ENCODE data around the gene SLX9.

SLX9 gene

DNA sequence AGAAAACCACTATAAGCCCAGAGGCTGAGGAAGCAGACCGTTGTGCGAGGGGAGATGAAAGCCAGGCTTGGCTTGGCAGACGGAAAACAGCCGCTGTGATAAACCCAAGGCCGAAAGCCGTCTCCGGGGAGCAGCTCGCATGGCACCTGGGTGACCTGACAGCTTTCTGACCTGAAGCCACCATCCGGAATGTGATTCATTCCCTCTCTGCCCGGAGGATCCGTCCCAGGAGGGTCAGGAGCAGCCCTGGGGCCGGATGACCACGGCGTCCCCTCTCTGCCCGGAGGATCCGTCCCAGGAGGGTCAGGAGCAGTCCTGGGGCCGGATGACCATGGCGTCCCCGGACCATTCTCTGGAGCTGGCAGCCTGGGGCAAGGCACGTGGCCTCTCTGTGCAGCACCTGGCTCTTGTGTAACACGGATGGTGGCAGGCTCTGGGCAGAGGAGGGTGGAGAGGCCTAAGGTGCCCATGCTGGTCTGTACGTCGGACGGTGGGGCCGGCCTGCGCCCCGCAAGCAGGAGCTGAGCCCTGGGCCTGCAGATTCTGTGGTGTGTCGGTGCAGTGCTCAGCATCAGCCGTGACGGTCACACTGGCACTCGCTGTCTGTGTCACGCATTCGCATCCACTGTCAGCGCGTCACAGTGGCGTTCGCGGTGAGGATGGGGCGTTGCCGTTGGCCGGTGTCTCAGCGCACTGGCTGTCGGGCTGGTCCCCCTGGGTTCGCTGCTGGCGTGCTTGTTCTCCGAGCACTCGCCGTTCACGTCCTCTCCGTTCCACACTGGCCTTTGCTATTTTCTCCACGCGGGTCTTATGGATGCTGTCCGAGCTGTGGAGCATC lies 50.3 kb downstream of the SLX9 start:
- no peak for DNase-seq (ENCODE audit: low read depth in 2 of 2)

DNA sequence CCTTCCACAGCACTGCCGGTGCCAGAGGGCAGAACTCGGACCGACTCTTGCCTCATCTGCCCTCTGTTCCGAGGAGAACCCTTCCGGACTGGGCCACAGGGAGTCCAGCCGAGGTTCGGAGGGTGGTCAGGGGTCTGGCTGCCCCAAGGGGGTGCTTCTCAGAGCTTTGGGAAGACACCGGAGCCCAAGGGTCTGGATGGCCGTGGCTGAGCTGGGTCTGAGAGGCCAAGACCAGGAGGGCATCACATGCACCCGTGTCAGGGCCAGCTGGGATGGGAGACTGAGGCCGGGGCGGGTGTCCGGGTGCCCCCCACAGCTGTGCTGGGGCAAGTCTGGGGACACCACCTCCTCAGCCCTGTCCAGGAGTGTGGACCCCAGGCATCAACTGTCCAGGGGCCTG lies 51.1 kb downstream of the SLX9 start:
- DNase-seq (ENCODE audit: low read depth in 2 of 2), result no peak

DNA sequence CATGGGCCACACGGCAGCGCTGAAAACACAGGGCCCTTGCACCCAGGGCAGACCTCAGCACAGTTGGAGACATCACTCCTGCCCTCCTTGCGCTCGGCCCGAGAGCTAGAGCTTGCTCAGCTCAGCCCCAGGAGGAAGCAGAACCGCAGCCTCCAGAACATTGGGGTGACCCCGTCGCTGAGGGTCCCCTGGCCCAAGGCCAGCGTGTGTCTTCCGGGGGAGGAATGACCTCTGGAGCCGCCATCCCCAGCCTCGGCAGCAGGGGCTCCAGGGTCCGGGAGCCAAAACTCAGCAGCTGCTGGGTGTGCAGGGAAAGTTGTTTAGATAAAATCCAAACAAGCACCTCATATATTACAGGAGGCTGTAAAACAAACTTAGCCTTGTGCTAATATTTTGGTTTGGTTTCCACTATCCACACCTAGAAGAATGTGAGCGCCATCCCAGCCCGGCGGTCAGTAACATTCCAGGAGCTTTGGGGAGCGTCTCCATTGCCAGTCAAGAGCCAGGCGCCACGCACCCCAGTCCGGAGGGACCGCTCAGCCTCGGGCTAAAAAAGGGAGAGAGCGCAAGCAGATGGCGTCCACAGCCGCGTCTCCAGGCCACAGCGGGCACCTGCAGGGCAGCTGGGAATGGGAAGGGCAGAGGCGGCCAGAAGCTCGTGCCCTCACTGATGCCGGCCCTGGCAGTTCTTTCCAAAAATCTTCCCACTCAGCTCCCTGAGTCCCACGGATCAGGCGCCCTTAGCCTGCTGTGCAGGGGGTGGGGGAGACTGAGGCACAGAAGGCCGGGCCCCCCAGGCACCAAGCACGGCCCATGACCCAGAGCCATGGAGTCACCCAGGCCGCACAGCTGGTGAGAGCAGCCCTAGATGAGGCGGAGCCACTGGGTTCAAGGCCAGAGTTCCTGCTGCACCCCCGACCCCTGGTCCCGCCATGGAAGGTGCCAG lies 52.0 kb downstream of the SLX9 start:
- no peak for DNase-seq (ENCODE audit: low read depth in 2 of 2)

GRCh38 chr21:44992608-44993031 lies 52.8 kb downstream of the SLX9 start:
- no peak for DNase-seq (ENCODE audit: low read depth in 2 of 2)

GRCh38 chr21:44993321-44994046 lies 53.7 kb downstream of the SLX9 start:
- DNase-seq (ENCODE audit: low read depth in 2 of 2), result no peak

DNA sequence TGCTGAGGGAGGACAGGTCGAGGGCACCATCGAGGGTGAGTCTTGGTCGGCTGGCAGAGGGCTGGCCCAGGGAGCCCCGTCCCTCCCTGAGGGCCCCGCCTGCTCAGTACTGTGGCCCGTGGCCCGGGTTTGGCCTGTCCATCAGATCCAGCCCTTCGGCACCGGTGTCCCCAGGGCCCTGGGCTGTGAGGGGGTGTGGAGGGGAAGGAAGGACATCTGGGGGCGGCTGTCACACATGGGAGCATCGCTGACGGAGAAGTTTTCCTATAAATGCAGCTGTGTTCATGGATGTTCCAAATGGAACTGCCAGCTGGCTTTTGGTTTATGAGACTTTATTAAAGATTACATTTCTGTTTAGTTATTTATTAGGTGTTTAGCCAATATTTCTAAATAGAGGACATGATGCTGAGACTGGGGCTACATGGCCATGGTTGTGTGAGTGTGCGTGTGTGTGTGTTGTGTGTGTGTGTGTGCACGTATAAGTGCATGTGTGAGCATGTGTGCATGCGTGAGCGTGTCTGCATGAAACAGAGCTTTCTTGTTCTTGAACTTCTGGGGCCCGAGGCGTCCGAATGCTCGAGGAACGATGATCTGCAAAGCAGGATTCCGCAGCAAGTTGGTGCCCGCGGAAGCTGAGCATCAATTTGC lies 54.3 kb downstream of the SLX9 start:
- DNase-seq (ENCODE audit: low read depth in 2 of 2), result no peak

DNA sequence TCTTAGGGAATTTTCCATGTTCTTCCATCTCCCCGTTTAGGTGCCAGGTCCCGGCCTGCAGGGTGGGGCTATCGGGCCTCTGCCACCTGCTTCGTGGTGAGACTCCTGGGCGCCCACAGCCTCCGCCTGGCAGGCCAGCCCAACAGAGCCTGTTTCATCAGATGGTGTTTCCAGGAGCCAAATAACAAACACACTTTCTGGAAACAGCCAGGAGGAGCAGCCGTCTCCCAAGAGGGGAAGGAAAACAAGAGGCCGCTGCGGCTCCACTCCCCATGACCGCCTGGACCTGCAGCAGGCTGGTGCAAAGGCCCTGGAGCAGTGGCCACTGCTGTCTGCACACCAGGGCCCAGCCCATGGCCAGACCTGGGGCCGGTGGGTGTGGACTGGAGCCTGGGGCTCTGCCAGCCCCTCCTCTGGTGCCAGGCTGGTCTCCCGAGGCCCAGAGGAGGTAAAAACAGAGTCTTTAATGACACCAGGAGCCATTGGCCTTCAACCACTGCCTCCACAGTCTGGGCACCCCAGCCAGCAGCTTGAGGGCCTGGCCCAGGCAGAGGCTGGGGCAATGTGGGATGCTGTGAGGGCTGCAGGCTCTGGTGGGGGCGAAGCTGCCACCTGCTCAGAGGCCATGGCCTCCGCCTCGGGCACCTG lies 55.0 kb downstream of the SLX9 start:
- DNase-seq (ENCODE audit: low read depth in 2 of 2), result no peak

DNA sequence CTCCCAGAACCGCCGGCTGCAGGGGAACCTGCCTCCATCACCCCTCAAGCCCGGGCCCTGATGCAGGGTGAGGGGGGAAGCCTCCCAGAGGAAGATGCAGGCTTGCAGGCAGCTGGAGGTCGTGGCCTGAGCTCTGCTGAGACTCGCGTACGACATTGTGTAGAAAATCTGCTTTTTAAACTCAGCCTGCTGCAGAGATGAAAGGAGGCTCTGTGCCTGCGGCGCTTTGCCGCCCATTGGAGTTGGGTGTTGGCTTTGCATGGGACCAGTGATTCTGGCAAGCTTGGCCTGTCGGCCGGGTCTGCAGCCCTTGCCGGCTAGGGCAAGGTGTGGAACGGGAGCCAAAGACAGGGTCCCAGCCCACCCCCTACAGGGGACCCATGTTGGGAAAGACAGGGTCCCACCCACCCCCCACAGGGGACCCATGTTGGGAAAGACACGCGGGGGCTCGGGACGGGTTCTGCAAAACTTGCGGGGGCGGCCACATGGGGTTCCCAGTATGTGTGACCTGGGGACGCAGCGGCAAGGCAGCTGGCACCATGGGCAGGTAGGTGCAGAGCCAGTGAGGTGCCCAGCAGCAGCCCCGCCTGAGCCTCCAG lies 55.6 kb downstream of the SLX9 start:
- no peak for DNase-seq (ENCODE audit: low read depth in 2 of 2)

- no peak for DNase-seq (ENCODE audit: low read depth in 2 of 2)
Observed at GRCh38 chr21:44996096-44996495, 56.3 kb downstream of the SLX9 start.

DNA sequence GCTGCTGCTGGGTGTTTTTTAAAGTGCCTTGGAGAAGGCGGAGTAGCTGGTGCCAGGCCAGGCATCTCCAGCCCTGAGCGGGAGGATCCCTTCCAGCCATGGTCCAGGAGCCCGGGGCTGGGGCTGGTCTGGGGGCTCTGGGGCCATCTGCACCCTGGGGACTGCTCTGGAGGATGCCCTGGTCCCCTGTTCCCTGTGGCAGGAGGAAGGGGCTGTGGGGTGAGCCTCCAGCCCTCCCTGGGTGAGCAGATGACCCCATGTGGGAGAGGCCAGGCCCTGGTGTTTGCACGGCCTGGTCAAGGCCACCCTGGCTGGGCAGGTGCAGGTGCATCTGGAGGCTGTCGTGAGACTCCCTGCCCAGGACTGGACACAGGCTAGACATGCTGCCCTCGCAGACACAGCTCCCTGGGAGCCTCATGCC lies 56.7 kb downstream of the SLX9 start:
- DNase-seq (ENCODE audit: low read depth in 2 of 2), result no peak

GRCh38 chr21:44996983-44997936 lies 57.4 kb downstream of the SLX9 start:
- no peak for DNase-seq (ENCODE audit: low read depth in 2 of 2)

DNA sequence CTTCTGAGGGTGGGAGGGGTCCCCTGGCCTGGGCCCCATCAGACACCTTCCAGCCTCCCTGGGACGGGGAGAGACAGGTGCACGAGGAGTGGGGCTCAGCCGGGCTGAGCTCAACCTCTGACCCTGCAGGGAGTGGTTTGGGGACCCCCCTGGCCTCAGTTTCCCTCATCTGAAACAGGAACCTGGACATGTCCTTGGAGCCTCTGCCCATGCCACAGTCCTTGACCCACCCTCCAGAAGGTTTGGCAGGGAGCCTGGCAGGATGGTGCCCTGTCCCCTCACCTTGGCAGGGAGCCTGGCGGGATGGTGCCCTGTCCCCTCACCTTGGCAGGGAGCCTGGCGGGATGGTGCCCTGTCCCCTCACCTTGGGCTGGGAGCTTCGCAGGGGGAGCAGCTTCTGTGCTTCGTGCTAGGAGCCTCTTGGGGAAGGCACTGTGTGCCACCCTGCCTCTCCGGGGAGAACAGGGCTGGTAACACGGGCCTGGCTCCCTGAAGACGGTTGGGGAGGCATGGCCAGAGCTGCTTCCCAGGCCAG lies 58.3 kb downstream of the SLX9 start:
- DNase-seq (ENCODE audit: low read depth in 2 of 2), result no peak

GRCh38 chr21:44998621-44999427 lies 59.0 kb downstream of the SLX9 start:
- no peak for DNase-seq (ENCODE audit: low read depth in 2 of 2)

- no peak for DNase-seq (ENCODE audit: low read depth in 2 of 2)
Observed at GRCh38 chr21:44999428-44999971, 59.7 kb downstream of the SLX9 start.

- no peak for DNase-seq (ENCODE audit: low read depth in 2 of 2)
Observed at GRCh38 chr21:44999972-45000636, 60.3 kb downstream of the SLX9 start.

DNA sequence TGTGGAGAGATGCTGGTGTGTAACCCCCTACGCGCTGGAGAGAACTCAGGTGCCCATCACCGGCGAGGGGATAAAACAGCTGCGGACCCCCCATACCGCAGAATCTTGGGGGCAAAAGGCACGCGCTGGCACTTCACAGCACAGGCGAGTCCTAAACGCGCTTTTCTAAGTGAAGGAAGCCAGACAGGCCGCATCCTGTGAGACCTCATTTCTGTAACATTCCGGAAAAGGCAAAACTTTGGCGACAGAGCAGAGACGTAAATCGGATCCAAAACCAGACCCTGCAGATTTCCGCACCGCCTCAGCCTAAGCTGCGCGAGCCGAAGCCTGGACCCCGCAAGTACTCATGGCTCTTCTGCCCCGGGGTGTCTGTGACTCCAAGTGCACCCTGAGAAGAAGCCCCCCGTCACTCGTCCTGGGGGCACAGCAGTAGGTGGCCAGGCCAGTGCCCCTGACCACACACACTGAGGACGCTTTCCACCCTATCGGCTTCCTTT lies 60.9 kb downstream of the SLX9 start:
- DNase-seq (ENCODE audit: low read depth in 2 of 2), result no peak
